GM12874 (cell line): ENCODE data around the gene ASXL1.

ENCODE experiments used
- TF ChIP-seq, protein P1 (sequence below): IDR thresholded peaks from 2 replicates; pipeline ENCODE4 v1.5.1; 2011; ENCODE audit warnings: low read depth, mild to moderate bottlenecking, control low read depth, low read length, moderate library complexity; ENCODE audit not compliant: insufficient read depth

Gene ASXL1

GRCh38 chr20:32320305-32320704, 37.8 kb upstream of the ASXL1 start:
- TF ChIP-seq, protein P1, sequence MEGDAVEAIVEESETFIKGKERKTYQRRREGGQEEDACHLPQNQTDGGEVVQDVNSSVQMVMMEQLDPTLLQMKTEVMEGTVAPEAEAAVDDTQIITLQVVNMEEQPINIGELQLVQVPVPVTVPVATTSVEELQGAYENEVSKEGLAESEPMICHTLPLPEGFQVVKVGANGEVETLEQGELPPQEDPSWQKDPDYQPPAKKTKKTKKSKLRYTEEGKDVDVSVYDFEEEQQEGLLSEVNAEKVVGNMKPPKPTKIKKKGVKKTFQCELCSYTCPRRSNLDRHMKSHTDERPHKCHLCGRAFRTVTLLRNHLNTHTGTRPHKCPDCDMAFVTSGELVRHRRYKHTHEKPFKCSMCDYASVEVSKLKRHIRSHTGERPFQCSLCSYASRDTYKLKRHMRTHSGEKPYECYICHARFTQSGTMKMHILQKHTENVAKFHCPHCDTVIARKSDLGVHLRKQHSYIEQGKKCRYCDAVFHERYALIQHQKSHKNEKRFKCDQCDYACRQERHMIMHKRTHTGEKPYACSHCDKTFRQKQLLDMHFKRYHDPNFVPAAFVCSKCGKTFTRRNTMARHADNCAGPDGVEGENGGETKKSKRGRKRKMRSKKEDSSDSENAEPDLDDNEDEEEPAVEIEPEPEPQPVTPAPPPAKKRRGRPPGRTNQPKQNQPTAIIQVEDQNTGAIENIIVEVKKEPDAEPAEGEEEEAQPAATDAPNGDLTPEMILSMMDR = no peak

DNA sequence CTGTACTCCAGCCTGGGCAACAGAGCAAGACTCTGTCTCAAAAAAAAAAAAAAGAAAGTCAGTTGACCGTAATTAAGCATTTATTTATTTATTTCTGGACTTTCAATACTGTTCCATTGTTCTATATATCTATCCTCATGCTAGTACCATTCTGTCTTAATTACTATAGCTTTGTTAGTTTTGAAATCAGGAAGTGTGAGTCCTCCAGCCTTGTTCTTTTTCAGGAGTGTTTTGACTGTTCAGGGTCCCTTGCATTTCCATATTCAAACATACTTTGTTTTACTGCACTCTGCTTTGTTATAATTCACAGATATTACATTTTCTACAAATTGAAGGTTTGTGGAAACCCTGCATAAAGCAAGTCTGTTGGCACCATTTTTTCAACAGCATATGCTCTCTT, 36.7 kb upstream of the ASXL1 start:
- TF ChIP-seq, protein P1 = no peak

- TF ChIP-seq, protein P1 = no peak
Observed at GRCh38 chr20:32325706-32326503, 32.2 kb upstream of the ASXL1 start.

DNA sequence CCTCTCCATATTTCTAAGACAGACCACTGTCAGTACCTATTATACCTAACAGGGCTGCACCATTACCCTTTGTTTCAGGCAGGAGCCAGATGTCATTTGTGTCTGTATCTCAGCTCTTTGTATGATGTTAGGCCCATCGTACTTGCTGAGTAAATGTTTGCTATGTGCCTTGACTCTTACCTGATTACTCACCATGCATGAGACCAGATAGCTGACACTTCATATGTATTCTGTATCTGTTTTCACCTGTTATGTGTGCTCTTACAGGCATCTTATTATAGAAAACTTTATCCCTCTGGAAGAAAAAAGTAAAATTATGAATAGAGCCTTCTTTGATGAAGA, 31.7 kb upstream of the ASXL1 start:
- TF ChIP-seq, protein P1 = no peak

DNA sequence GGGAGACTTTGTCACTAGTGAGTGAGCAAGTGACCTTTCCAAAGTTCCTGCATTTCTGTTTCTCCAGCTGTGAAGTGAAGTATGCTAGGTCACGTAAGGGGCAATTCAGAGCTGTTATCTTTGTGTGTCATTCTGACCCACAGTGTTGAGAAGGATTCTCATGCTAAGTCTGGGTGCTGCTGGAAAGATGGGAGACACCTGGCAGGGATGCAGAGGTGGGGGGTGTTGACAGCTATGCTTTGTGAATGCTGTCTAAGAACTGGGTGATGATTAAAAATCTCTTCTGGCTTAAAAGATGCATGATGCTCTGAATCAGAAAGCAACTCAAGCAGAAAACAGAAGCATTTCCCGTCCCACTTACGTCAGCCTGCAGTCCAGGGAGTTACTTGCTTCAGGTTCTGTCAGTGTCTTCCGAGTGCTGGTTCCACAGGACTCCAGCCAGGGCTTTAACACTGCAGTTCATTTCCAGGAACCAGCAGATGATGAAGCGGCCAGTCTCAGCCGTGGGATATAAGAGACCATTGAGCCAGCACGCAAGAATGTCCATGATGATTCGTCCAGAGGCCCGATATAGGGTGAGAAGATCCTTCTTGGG, 30.9 kb upstream of the ASXL1 start:
- TF ChIP-seq, protein P1 = no peak

- TF ChIP-seq, protein P1 = no peak
Observed at GRCh38 chr20:32329817-32330554, 28.1 kb upstream of the ASXL1 start.

DNA sequence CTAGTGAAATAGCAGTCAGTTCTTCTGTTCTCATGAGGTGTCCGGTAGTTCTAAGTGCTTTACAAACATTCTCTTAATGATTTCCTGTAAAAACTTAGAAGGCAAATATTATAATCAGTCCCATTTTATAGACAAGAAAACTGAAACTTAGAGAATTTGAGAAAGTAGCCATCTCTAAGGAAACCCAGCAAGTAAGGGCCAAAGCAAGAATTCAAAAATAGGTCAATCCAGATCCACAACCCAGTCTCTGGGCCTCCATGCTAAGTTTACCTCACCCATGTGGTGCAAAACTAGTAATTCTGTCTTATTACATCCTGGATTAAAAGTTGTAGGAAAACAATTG, 27.6 kb upstream of the ASXL1 start:
- TF ChIP-seq, protein P1 = no peak
